Measurements from ENCODE around the gene EZH2.

DNA sequence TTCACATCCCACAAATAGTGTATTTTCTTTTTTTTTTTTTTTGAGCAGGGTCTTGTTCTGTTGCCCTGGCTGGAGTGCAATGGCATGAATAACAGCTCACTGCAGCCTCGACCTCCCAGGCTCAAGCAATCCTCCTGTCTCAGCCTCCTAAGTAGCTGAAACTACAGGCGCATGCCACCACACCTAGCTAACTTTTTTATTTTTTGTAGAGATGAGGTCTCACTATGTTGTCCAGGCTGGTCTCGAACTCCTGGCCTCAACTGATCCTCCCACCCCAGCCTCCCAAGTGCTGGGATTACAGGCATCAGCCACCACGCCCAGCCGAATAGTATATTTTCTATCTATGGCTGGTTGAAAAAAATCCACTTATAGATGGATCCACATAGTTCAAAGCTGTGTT is 12.5 kb downstream of the EZH2 start:
- TF ChIP-seq, protein P1, sequence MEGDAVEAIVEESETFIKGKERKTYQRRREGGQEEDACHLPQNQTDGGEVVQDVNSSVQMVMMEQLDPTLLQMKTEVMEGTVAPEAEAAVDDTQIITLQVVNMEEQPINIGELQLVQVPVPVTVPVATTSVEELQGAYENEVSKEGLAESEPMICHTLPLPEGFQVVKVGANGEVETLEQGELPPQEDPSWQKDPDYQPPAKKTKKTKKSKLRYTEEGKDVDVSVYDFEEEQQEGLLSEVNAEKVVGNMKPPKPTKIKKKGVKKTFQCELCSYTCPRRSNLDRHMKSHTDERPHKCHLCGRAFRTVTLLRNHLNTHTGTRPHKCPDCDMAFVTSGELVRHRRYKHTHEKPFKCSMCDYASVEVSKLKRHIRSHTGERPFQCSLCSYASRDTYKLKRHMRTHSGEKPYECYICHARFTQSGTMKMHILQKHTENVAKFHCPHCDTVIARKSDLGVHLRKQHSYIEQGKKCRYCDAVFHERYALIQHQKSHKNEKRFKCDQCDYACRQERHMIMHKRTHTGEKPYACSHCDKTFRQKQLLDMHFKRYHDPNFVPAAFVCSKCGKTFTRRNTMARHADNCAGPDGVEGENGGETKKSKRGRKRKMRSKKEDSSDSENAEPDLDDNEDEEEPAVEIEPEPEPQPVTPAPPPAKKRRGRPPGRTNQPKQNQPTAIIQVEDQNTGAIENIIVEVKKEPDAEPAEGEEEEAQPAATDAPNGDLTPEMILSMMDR (IDR thresholded peaks at IDR 0.05), result no peak
- TF ChIP-seq POLR2AphosphoS5 (IDR thresholded peaks at IDR 0.05), result no peak
- no peak for TF ChIP-seq POLR2A (IDR thresholded peaks at IDR 0.05)
- no peak for TF ChIP-seq EP300 (IDR thresholded peaks at IDR 0.05)
